CD4-positive, alpha-beta T cell treated with Interleukin-10 for 1 hour (primary cell): ENCODE results near the gene RPS6KA2.
A peak's percentile ranks its signal among the peaks of the same experiment; 100 is the strongest.
"Not testable (repeated sequence)": the region's sequence is repeated elsewhere in the genome, so short reads cannot be mapped to it uniquely, and the experiment has no call there.

Source experiments
- DNase-seq: peaks from one replicate; pipeline ENCODE4 v3.0.0-alpha.2; 2020

Gene RPS6KA2

DNA sequence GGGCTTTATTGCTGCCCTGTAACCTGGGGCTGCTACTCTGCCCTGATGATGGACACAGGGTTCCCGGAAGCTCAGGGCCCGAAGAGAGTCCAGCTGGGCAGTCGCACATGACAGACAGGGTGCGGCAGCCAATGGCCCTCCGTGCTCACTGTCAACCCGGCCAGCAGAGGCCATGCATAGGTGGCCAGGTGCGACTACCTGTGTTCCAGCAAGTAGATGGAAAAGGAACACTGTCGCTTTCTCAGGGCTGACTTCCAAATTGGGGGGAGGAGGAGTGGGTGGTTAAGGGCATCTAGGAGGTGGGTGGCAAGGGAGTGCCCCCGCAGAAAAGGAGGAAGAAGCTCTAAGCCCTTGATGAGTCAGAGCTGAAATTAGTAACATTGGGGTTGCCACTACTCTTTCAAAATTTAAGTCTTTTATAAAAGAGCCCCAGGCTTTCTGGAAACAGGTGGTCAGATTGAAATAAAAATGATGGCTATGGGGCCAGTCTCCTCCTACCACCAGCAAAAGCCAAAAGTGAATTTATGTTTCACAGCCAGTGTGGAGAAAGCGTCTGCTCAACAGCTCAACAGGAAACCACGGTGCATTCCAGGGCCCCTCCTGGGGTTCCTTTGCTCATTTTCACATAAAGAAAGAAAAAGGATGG, 38.2 kb downstream of the RPS6KA2 start:
- DNase-seq, result no peak

DNA sequence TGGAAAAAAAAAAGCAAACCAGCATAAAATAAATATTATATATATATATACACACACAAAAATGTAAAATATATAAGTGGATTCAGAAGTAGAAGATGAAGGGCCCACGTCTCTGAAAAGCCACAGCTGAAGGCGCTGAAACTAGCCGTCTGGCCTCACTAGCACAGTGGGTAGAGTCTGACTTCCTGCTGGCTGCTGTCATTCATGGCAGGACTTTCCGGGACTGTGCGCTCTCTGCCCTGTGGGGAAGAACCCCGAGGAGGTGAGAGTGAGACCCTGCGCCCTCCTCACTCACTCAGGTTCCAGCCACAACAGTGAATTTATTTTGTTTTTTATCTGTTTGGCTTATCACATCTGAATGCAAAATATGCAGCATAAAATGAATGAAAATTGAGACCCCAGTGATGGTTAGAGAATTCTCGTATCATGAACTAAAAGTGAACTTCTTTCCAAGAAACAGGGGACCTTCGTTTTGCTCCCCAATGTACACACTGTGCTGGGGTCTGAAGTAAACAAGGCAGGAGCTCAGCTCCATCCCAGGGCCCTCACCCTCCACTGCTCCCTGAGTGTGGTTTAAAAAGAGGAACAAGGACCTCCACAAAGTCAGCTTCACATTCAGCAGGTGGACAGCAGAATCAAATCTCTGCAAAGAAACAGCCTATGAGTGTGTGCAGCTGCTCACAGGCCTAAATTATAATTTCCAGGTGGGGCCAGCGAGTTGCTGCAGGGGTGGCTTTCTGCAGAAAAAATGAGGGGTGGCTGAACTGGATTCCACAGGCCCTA, 39.2 kb downstream of the RPS6KA2 start:
- DNase-seq, result no peak

DNA sequence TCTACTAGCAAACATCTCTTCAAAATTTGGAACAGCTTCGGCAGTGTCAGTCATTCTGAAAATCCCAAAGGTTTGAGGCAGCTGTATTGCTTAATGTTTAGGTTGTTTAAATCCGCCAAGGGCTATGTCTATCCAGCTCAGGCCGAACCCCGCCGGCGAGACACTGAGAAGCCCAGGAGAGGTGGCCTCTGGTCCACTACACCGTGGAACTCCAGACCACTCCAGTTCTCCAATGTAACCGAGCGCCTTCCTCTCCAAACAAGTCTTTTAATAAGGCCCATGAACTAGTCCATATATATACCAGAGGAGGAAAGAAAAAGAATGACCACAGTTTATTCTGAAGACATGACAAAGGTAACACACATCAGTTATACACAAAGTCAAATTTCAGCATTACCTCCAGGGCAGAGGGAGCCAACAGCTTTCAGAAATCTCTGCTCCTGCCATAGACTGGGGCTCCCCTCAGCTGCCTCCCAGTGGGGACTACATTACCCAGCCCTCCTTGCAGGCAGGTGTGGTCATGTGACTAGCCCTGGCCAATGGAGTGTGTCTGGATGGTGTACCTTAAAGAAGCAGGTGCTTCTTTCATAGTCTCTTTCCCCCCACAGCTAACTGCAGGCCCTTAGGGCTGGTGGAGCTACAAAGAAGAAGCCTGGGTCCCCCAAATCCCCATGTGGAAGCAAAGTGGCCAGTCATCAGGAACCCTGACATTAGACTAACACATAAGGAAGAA, 40.5 kb downstream of the RPS6KA2 start, which contains the start of gene RAMACL:
RAMACL (minus strand) TSS at position 255 of the 733 bp plus-strand sequence; CDS start at position 54, 201 bp downstream.
- peak; percentile 62 for DNase-seq

DNA sequence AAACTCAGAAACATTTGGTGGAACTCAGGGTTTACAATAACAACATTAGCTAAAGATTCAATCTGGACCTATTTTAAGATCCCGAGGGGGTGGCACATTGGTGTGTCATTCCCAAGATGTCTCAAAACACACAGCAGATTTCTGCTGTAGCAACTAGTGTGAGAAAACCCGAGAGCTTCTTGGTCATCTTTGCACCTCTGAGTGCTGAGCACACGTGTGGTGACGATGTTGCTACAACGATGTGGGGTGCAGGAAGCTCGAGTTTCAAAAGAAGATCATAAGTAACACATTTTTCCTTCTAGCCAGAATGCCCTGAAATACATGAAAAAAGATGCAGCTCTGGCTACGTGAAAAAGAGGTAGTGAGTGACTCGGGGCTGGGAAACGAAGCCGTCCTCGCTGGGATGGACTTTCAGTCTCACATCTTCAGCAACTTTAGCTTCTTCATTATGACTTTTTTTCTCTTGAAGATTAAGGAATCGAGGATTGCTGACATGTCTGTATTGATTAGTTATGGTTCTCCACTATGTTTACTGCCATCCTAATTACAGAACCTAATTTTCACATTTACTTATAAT, 42.1 kb downstream of the RPS6KA2 start:
- DNase-seq, result no peak

DNA sequence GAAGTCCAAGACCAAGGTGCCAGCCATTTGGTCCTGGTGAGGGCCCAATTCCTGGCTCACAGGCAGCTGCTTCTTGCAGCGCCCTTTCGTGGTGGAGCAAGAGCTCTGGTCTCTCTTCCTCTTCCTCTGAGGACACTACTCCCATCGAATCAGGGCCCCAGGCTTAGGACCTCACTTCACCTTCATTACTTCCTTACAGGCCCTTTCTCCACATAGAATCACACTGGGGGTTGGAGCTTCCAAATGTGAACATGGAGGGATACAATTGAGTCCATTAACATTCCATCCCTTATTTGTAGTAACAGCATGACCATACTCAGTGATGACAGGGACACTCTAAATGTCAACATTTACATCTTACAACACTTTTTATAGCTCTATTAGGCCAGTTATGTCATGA, 42.9 kb downstream of the RPS6KA2 start:
- DNase-seq, result no peak

DNA sequence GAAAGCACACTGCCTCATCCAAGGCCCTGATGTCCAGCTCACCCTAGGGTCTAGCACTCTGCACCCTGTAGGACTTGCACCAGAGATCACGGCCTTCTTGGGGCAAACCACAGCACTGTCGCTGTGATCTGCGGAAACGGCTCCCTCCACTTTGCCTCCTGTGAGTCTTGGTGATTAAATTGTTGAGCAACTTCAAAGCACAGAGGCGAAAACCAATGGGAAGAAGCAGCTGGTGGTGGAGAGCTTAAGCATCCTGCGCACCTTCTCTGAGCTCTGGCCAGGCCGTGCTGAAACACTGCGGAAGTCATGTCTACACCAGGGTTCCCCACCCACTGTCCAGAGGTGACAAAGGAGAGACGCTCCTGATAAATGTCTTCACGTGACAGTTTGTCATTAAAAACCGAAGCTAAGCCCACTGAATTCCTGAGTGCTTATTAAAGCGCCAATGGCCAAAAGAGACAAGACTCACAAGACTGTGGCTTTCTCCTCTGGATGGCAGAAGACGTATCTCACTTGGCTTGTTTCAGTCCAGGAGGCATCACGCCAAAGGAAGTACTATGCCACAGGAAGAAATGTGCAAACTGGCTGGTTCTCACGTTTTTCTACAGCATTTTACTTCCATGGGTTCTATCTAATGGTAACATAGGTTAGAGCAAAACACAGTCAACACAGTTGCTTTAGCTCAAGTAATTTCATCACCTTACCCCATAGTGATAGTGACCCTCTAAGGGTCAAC, 43.7 kb downstream of the RPS6KA2 start:
- no peak for DNase-seq

DNA sequence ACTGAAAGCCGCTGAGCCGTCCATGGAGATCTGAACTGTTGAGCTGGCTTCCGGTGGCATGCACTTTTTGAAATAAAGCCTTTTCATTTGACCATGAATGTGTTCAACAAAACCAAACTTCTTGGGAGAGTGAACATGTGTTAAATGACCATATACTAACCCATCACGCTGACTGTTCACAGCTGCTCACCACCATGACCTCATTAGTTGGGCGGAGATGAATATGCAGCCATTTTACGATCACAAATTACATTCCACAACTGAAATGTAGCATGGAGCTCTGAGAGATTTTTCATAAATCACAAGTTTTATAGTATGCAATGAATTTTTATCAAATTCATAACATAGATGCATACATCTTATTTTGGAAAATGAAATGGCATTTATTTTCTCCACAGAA, 44.8 kb downstream of the RPS6KA2 start:
- no peak for DNase-seq

DNA sequence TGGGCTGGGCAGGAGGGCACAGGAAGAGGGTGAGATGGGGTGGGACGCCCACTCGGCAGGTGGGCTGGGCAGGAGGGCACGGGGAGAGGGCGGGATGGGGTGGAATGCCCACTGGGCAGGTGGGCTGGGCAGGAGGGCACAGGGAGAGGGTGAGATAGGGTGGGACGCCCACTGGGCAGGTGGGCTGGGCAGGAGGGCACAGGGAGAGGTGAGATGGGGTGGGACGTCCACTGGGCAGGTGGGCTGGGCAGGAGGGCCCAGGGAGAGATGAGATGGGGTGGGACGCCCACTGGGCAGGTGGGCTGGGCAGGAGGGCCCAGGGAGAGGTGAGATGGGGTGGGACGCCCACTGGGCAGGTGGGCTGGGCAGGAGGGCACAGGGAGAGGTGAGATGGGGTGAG, 45.2 kb downstream of the RPS6KA2 start:
- not testable (repeated sequence) for DNase-seq

DNA sequence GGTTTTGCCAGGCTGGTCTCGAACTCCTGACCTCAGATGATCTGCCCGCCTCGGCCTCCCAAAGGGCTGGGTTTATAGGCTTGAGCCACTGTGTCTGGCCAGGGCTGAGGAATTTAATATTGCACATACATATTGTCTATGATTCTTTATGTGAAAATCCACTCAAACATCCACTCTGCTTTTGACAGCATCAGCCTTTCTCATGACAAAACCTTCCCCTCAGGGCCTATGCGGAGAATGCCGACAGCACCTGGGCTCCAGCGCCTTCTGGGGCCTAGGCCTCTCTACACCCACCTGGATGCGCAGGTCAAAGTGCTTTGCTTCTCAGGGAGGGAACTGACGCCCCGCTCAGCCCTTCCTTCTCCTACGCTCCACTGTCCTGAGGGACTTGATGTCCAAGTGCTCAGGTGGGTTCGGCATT, 46.0 kb downstream of the RPS6KA2 start:
- no peak for DNase-seq

DNA sequence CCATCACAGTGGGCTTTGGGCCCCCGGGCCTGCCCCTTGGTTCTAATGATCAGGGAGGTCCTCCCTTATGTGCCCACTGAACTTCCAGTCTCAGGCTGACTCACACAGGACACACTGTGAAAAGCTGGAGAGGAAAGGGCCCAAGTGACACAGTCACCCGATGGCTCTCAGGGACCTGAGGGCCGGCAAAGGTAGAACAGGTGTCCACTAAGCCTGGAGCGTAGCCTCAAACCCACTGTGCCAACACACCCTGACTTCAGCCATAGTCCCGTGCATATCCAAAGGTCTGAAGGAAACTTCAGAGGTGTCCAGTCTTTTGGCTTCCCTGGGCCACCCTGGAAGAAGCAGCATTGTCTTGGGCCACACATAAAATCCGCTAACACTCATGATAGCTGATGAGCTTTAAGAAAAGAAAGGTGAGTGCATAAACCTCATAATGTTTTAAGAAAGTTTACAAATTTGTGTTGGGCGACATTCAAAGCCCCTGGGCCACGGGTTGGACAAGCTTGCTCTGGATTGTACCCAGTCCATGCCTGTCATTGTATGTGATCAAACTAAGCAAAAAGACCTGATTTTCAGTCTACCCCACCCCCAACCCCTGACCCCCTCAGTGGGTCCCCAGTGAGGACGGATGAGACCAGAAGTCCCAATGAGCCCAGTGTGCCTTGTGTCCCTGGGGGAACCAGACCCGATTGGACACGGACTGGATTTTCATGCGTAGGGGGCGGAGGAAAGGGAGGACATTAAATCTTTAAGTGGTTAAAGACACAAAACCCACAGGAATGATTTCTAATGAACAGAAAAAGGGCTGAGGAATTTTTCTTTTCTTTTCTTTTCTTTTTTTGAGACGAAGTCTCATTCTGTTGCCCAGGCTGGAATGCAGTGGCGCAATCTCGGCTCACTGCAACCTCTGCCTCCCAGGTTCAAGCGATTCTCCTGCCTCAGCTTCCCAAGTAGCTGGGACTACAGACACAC, 46.7 kb downstream of the RPS6KA2 start:
- DNase-seq, result no peak

DNA sequence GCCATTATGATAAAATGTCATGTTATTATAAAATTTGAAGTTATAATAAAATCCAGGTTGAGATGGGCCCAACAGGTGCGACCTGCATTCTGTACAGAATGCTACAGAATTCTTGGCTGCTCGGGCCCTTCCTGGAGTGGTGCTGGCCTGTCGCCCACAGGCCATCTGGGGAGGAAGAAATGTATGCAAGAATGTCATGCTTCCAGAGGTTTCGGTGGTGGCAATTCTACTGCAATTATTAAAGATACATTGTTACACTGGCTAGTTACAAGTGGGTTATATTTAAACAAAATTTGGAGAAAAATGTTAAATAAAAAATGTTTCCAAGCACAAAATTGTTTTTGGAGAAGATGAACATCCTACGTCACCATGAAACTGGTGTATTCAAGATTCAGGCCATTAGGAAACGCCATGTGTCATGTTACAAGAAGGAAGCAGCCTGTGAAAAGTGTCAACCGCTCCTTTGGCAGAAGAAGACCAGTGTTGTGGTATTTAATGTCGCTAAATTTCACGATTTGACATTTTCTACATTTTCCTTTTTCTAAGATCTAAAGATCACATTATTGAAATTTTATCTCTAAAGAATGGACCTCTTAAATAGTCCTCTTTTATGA, 47.7 kb downstream of the RPS6KA2 start:
- no peak for DNase-seq

DNA sequence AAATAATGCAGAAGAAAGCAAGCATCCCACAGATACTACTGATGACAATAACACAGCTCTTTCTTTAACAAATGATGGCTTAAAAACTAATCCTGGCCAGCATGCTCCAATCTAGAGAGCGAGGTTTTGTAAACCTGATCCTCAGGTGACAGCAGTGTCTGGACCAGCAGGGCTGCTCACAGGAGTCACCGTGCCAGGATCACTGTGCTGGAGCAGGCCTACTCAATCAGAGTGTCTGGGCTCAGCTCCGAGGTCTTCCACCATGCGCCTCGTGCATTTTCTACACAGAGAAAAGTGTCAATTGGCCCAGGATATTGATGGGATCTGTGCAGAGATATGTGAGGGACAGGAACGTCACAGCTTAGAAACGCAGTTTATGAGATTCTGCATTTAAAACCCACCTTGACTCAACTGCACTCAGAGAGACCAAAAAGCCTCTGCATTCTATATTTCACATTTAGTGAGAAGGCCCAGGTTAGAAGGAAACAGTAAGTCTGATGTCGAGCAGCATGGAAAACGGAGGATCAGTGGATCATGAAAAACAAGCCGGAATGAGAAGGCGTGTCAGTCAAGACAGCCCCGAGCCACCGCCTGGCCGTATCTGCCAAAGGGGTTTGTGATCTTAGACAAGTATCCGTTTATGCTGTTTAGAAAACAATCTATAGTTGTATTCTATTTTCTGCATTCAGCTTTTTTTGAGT, 48.4 kb downstream of the RPS6KA2 start:
- no peak for DNase-seq

DNA sequence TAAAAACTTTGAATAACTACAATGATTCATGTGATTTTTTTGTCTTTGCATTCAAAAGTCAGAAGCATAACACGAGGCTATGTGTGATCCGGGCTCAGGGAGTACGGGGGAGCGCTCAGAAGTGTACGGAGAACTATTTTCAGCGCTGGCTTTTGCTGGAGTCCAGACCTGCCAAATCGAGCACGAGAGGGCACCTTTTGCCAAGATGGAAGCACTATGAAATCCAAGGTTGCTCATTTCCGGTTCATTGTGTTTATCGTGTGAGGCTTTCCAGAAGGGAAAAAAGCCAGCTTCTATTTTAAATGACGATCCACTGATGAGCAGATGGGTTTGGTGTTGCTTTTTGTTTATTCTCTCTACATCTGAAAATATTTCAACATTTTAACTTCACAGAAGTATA, 51.8 kb downstream of the RPS6KA2 start:
- DNase-seq, result no peak

DNA sequence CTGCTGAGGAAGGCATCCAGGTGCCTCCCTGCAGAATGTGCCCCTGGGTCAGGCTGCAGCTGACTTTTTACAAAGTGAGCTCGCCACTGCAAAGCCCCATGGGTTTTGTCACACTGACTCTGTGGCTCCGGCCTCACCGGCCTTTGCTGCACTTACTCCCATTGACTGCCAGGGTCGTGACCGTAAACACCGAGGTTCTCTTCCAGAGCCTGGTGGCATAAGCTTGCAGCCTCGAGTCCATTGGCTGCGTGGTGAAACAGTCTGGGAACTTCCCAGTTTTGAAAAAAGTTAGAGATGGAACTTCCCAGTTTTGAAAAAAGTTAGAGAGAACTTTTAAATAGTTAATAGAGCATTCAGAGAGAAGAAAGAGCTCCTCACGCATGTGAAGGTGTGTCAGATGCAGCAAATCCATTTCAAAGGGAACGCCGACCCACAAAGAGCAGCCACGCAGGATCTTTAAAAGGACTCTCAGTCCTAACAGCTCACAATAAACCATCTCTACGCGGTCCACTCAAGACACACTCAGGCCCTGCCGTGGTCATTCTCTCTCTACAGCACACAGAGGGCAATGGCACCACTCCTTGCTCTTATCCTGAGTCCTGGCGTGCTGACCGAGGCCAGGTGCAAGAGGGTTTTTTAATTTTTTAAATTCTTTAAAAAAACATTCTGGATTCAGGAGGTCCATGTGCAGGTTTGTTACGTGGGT, 53.4 kb downstream of the RPS6KA2 start:
- DNase-seq, result no peak

DNA sequence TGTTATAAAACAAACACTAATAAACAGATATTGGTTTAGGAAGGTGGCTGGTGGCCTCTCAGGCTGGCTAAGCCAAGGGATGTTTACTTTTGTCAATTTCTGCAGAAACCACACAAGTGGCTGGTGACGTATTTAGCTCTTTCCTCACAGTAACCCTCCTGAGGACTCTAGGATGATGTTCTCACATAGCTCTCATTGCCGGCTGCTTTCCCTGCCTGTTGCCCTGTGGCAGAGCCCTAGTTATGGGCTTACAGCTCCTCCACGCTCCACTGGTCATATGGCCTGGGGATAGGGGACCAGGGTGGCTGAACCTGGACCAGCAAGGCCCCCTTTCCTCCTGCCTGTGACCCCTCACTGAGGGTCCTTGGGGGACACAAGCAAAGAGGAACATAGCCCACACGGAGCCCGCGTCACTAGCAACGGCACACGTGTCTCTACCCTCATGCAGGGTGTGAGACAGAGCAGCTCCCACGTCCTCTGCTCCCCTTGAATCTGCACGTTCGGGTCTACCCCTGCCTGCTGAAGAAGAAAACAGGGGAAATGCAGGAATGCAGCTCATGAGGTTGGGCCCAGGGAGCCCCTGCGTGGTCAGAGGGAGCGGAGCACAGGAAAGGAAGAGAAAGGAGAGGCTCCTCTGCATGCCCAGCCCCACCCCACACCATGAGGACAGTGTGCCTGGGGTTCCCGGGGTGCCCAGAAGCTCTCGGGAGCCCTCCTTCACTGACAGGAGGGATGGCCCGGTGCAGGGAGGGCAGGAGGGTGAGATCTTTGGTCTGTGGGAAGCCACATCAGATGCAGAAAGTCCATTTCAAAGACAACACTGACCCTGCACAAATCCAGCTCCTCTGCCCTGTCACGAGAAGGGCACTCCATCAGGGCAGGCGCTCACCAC, 54.4 kb downstream of the RPS6KA2 start:
- DNase-seq, result no peak

DNA sequence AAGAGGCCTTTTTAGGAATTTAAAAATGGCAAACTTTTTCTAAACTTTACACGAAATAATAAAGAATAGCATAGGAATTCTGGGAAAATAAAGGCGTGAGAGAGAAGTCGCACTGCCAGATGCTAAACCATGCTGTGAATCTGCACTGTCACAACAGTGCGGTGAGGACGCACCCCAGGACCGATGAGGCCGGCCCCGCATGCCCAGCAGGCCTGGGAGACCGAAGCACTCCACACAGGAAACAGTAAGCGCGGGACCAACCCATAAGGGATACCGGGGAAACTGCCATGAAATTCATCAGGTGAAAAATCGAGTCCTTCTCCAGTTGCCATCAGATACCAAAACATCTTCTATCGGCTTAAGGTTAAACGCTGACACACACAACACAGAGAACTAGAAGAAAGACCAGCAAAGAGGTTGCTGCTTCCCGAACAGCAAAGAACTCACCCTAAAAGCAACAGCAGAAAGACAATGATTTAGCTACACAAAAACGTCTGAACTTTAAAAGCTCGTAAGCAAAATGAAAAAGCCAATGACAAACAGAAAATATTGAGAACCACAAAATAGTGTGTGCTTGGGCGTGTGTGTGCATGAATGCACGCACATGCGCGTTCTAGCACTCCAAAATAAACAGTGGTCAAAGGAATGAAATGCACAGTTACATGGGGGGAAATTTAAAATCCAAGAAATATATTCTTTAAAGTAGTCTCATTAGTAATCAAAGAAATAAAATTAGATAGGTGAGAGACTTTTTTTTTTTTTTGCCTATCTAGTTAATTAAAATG, 55.9 kb downstream of the RPS6KA2 start:
- DNase-seq, result no peak

DNA sequence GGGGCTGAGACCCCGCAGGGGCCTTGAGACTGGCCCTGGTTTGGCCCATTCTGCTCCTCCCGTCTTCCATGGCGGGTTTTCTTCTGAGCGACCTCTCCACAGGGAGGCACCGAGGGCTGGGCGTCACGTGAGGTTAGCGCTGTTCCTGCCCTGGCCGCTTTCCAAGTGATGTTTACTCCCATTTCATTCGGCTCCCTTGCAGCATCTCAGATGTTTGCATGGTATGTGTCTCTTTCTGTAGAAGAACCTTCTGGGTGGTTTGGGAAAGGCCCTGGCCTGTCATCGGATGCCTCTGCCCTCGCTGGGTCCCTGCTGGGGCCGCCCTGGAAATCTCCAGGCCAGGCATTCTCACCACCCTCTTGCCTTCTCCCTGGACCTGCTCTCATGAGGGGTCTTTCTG, 57.8 kb downstream of the RPS6KA2 start:
- DNase-seq, result no peak

DNA sequence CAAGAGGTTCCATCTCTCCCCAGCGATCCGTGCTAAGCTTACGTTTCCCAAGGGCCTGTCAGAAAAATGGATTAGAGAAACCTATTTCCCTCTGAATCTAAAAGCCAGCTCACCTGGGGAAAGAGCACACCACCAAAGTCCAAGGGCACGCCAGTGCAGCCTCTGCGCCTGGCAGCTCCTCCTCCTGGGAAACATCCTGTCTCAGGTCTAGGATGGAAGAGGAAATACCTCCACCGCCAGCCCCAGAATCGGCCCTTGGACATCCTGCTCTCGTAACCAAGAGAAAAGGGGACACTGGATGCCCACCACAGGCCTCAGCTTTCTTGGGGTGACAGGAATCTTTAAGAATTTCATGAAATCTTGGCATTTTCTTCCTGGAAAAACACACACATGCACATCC, 59.2 kb downstream of the RPS6KA2 start:
- DNase-seq, result no peak
